Epidermal melanocyte (primary cell): Measurements from ENCODE around the gene MAVS.
A peak's percentile ranks its signal among the peaks of the same experiment; 100 is the strongest.
"Not testable (repeated sequence)": the region's sequence is repeated elsewhere in the genome, so short reads cannot be mapped to it uniquely, and the experiment has no call there.

ENCODE experiments used
- DNase-seq: peaks from one replicate; pipeline ENCODE4 v3.0.0; 2011; ENCODE audit warnings: low spot score; ENCODE audit not compliant: insufficient read length

The MAVS gene

GRCh38 chr20:3906744-3907721, 60.4 kb downstream of the MAVS start:
- not testable (repeated sequence) for DNase-seq

GRCh38 chr20:3908667-3909066, 62.0 kb downstream of the MAVS start:
- peak; percentile 53 for DNase-seq

GRCh38 chr20:3909952-3910366, 63.3 kb downstream of the MAVS start:
- DNase-seq = no peak

- DNase-seq = no peak
Measured at GRCh38 chr20:3910853-3911252, 64.2 kb downstream of the MAVS start.

GRCh38 chr20:3911956-3912355, 65.3 kb downstream of the MAVS start:
- DNase-seq = no peak

GRCh38 chr20:3914446-3914845, 67.8 kb downstream of the MAVS start:
- no peak for DNase-seq

GRCh38 chr20:3915691-3916090, 69.1 kb downstream of the MAVS start:
- no peak for DNase-seq

GRCh38 chr20:3916364-3916763, 69.7 kb downstream of the MAVS start:
- no peak for DNase-seq

GRCh38 chr20:3919352-3919751, 72.7 kb downstream of the MAVS start:
- DNase-seq = no peak

GRCh38 chr20:3922223-3922982, 75.8 kb downstream of the MAVS start:
- DNase-seq = peak; percentile 57

GRCh38 chr20:3922983-3923339, 76.3 kb downstream of the MAVS start:
- DNase-seq = no peak

- DNase-seq = no peak
Measured at GRCh38 chr20:3923818-3924217, 77.2 kb downstream of the MAVS start.

- DNase-seq = no peak
Measured at GRCh38 chr20:3924304-3925112, 77.9 kb downstream of the MAVS start.

- DNase-seq = no peak
Measured at GRCh38 chr20:3925113-3925695, 78.6 kb downstream of the MAVS start.
